ENCODE results near the gene TNS3. TPM values are rescaled to one million over a fixed set of nuclear protein-coding genes. Genes with fewer than 3 reads are reported as not detected.
"Not testable (repeated sequence)": the region's sequence is repeated elsewhere in the genome, so short reads cannot be mapped to it uniquely, and the experiment has no call there.

TNS3 gene
- total RNA-seq, 3 donors from 2014 or later, result 2.6 to 3.4 (median 3.2) TPM

DNA sequence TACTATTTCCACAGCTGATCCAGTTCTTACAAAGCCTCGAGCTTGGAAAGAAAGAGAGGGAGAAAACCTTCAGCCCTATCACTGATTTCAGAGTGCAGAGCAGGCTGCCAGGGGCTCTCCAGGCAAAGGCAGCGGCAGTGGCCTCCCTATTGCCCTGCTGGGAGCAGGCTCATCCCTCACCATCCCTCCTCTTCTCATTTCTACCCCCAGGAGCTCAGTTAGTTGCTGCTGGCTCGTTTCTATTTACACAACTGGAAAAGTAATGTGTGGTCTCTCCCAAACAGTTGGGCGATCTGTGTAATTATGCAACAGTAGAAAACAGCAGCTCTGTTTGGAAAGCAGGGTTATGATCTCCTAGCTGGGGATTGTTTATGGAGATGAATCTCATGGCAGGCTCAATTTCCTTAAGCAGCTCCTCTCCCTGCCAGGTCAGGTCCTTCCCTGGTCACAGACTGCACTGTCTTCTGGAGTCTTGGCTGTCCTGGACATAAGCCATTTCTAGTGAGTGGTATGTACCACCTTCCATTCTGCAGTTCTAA lies 28.7 kb upstream of the TNS3 start:
- no peak overlapping the region for H3K4me3 Mint-ChIP-seq
- no peaks in the 10 kb centered on the region for H3K36me3 Mint-ChIP-seq (ENCODE audit: insufficient read depth)
- DNase-seq (no peak), ATAC-seq (no peak)
- H3K9me3 Mint-ChIP-seq, result no peaks in the 10 kb centered on the region
- H3K27me3 Mint-ChIP-seq (ENCODE audit: low read depth), result no peaks in the 10 kb centered on the region
- no peaks in the 10 kb centered on the region for H3K4me1 Mint-ChIP-seq (ENCODE audit: low read depth)

- H3K4me1 Mint-ChIP-seq (ENCODE audit: low read depth), result no peaks in the 10 kb centered on the region
- no peak overlapping the region for H3K4me3 Mint-ChIP-seq
- H3K36me3 Mint-ChIP-seq (ENCODE audit: insufficient read depth), result no peaks in the 10 kb centered on the region
- H3K27me3 Mint-ChIP-seq (ENCODE audit: low read depth), result no peaks in the 10 kb centered on the region
- H3K9me3 Mint-ChIP-seq, result no peaks in the 10 kb centered on the region
- DNase-seq (no peak), ATAC-seq (no peak)
Measured at GRCh38 chr7:47609803-47610452, 28.0 kb upstream of the TNS3 start.

DNA sequence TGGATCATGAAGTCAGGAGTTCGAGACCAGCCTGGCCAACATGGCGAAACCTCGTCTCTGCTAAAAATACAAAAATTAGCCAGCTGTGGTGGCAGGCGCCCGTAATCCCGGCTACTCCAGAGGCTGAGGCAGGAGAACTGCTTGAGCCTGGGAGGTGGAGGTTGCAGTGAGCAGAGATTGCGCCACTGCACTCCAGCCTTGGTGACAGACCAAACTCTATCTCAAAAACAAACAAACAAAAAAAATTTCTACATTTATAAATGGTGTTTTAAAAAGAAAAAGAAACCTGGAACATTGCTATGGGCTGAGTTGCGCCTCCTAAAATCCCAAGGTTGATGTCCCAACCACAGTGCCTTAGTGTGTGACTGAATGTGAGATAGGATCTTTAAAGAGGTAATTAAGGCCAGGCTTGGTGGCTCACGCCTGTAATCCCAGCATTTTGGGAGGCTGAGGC lies 24.7 kb upstream of the TNS3 start:
- not testable (repeated sequence) for H3K36me3 Mint-ChIP-seq (ENCODE audit: insufficient read depth); DNase-seq; ATAC-seq; H3K9me3 Mint-ChIP-seq; H3K4me1 Mint-ChIP-seq (ENCODE audit: low read depth); H3K27me3 Mint-ChIP-seq (ENCODE audit: low read depth); H3K4me3 Mint-ChIP-seq

- Mint-ChIP-seq H3K9me3 (no peaks in the 10 kb centered on the region), H3K4me1 (ENCODE audit: low read depth) (no peaks in the 10 kb centered on the region), H3K27me3 (ENCODE audit: low read depth) (no peaks in the 10 kb centered on the region), H3K36me3 (ENCODE audit: insufficient read depth) (no peaks in the 10 kb centered on the region), H3K4me3 (no peak overlapping the region)
- ATAC-seq (no peak), DNase-seq (no peak)
Measured at GRCh38 chr7:47605816-47606575, 24.1 kb upstream of the TNS3 start.

DNA sequence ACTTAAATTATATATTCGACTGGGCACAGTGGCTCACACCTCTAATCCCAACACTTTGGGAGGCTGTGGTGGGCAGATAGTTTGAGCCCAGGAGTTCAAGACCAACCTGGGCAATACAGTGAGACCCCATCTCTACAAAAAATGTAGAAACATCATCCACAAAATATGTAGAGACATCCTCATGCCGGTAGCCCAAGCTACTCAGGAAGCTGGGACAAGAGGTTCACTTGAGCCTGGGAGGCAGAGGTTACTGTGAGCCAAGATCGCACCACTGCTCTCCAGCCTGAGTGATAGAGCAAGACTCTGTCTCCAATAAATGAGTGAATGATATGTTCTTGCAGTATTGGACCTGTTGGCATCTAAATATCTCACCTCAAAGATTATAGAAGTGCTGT lies 22.6 kb upstream of the TNS3 start:
- no peak for ATAC-seq
- no peaks in the 10 kb centered on the region for H3K36me3 Mint-ChIP-seq (ENCODE audit: insufficient read depth)
- DNase-seq, result no peak
- H3K27me3 Mint-ChIP-seq (ENCODE audit: low read depth), result peaks cover 2% of the 10 kb centered on the region
- no peak overlapping the region for H3K4me3 Mint-ChIP-seq
- peaks cover 2% of the 10 kb centered on the region for H3K4me1 Mint-ChIP-seq (ENCODE audit: low read depth)
- no peaks in the 10 kb centered on the region for H3K9me3 Mint-ChIP-seq

DNA sequence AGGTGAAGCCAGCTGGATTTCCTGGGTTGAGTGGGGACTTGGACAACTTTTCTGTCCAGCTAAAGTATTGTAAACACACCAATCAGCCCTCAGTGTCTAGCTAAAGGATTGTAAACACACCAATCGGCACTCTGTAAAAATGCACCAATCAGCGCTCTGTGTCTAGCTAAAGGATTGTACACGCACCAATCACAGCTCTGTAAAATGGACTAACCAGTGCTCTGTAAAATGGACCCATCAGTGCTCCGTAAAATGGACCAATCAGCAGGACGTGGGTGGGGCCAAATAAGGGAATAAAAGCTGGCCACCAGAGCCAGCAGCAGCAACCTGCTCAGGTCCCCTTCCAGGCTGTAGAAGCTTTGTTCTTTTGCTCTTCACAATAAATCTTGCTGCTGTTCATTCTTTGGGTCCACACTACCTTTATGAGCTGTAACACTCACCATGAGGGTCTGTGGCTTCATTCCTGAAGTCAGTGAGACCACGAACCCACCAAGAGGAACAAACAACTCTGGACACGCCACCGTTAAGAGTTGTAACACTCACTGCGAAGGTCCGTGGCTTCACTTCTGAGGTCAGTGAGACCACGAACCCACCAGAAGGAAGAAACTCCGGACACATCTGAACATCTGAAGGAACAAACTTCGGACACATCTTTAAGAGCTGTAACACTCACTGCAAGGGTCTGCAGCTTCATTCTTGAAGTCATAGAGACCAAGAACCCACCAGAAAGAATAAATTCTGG lies 21.8 kb upstream of the TNS3 start:
- H3K4me1 Mint-ChIP-seq (ENCODE audit: low read depth); H3K4me3 Mint-ChIP-seq; H3K27me3 Mint-ChIP-seq (ENCODE audit: low read depth); ATAC-seq; DNase-seq; H3K36me3 Mint-ChIP-seq (ENCODE audit: insufficient read depth); H3K9me3 Mint-ChIP-seq: not testable (repeated sequence)

- no peaks in the 10 kb centered on the region for H3K36me3 Mint-ChIP-seq (ENCODE audit: insufficient read depth)
- no peak overlapping the region for H3K4me3 Mint-ChIP-seq
- DNase-seq (no peak), ATAC-seq (no peak)
- peaks cover 2% of the 10 kb centered on the region for H3K27me3 Mint-ChIP-seq (ENCODE audit: low read depth)
- H3K4me1 Mint-ChIP-seq (ENCODE audit: low read depth), result peaks cover 2% of the 10 kb centered on the region
- peaks cover 5% of the 10 kb centered on the region for H3K9me3 Mint-ChIP-seq
Measured at GRCh38 chr7:47602272-47603004, 20.5 kb upstream of the TNS3 start.

GRCh38 chr7:47601881-47602249 lies 20.0 kb upstream of the TNS3 start:
- H3K9me3 Mint-ChIP-seq, result peaks cover 10% of the 10 kb centered on the region
- H3K36me3 Mint-ChIP-seq (ENCODE audit: insufficient read depth), result no peaks in the 10 kb centered on the region
- no peak for DNase-seq
- H3K4me3 Mint-ChIP-seq, result no peak overlapping the region
- H3K27me3 Mint-ChIP-seq (ENCODE audit: low read depth), result peaks cover 2% of the 10 kb centered on the region
- ATAC-seq, result no peak
- H3K4me1 Mint-ChIP-seq (ENCODE audit: low read depth), result peaks cover 2% of the 10 kb centered on the region

GRCh38 chr7:47601119-47601880 lies 19.4 kb upstream of the TNS3 start:
- DNase-seq, result no peak
- ATAC-seq, result peak in 1 of 2 donors; percentile 34
- peaks cover 2% of the 10 kb centered on the region for H3K27me3 Mint-ChIP-seq (ENCODE audit: low read depth)
- no peak overlapping the region for H3K4me3 Mint-ChIP-seq
- peaks cover 12% of the 10 kb centered on the region for H3K9me3 Mint-ChIP-seq
- H3K4me1 Mint-ChIP-seq (ENCODE audit: low read depth), result peaks cover 2% of the 10 kb centered on the region
- no peaks in the 10 kb centered on the region for H3K36me3 Mint-ChIP-seq (ENCODE audit: insufficient read depth)

DNA sequence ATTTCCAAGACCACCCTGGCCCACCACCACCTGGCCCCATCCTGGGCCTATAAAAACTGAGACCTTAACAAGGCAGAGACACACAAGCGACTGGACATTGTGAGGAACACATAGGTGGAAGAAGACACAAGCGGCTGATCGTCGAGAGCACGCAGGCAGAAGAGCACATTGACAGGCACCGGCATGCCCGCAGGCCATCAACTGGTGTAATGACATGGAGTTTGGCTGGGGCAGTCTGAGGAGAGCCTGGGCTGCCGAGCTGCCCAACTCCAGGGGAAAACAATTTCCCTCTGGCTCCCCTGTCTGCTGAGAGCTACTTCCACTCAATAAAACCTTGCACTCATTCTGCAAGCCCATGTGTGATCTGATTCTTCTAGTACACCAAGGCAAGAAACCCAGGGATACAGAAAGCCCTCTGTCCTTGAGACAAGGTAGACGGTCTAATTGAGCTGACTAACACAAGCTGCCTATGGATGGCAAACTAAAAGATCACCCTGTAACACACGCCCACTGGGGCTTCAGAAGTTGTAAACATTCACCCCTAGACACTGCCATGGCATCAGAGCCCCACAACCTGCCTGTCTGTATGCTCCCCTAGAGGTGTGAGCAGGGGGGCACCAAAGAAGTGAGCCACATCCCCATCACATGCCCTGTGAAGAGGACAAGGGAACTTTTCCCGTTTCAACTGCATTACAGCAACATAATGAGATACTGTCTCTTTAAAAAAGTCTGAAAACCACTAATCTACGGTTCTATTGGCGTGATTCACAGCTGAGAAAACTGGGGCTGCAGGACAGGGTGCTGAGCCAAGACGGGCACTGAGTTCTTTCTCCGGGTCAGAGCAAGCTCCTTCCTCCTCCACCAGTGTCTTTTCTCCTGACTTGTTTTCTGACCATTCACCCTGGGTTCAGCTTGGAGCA lies 18.5 kb upstream of the TNS3 start:
- Mint-ChIP-seq H3K4me1 (ENCODE audit: low read depth) (peaks cover 2% of the 10 kb centered on the region), H3K4me3 (no peak overlapping the region), H3K9me3 (peaks cover 12% of the 10 kb centered on the region), H3K36me3 (ENCODE audit: insufficient read depth) (no peaks in the 10 kb centered on the region), H3K27me3 (ENCODE audit: low read depth) (peaks cover 2% of the 10 kb centered on the region)
- DNase-seq (no peak), ATAC-seq (no peak)

DNA sequence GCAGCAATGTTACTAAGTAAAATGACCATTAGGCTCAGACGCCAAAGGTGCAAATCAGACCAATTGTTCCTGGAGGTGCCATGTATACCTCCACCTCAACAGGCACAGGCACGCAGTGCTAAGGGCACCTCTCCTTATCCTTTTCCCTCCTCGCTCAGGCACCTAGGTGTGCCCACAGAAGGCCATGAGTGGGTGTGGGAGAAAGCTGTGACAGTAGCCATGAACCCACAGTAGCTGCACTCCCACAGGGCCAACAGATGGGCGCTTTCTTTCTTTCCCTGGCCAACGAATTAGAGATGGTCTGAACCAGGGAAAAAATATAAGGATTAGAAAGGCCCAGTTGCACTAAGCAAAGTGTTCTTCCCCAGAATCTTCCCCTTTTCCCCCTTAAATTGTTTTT lies 15.5 kb upstream of the TNS3 start:
- H3K4me3 Mint-ChIP-seq, result no peak overlapping the region
- DNase-seq, result no peak
- peaks cover 12% of the 10 kb centered on the region for H3K9me3 Mint-ChIP-seq
- ATAC-seq, result no peak
- H3K4me1 Mint-ChIP-seq (ENCODE audit: low read depth), result peaks cover 2% of the 10 kb centered on the region
- H3K27me3 Mint-ChIP-seq (ENCODE audit: low read depth), result peaks cover 2% of the 10 kb centered on the region
- no peaks in the 10 kb centered on the region for H3K36me3 Mint-ChIP-seq (ENCODE audit: insufficient read depth)

DNA sequence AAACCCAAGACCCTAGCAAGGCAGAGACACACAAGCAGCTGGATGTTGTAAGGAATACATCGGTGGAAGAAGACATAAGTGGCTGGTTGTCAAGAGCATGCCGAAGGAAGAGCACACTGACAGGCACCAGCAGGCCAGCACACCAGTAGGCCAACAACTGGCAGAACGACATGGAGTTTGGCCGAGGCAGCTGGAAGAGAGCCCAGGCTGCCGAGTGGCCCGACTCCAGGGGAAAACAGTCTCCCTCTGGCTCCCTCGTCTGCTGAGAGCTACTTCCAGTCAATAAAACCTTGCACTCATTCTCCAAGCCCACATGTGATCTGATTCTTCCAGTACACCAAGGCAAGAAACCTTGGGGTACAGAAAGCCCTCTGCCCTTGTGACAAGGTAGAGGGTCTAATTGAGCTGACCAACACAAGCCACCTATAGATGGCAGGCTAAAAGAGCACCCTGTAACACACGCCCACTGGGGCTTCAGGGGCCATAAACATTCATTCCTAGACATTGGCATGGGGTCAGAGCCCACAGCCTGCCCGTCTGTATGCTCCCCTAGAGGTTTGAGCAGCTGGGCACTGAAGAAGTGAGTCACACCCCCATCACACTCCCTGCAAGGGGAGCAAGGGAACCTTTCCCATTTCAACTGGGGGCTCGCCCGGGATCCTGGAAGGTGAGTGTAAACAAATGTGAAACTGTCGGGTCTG lies 14.7 kb upstream of the TNS3 start:
- Mint-ChIP-seq H3K27me3 (ENCODE audit: low read depth) (peaks cover 2% of the 10 kb centered on the region), H3K9me3 (peaks cover 12% of the 10 kb centered on the region), H3K4me3 (no peak overlapping the region), H3K36me3 (ENCODE audit: insufficient read depth) (no peaks in the 10 kb centered on the region), H3K4me1 (ENCODE audit: low read depth) (peaks cover 2% of the 10 kb centered on the region)
- ATAC-seq (no peak), DNase-seq (no peak)
